ENCODE data around the gene GRK4. TPM values are rescaled to one million over a fixed set of nuclear protein-coding genes. Genes with fewer than 3 reads are reported as not detected.
A peak's percentile ranks its signal among the peaks of the same experiment; 100 is the strongest.

The GRK4 gene
- total and polyA plus RNA-seq, 10 of the 15 experiments (the other 5 are each of a cell fraction or from before 2014, with no cell fraction given), result 1.1 to 4.0 (median 2.5) TPM

GRCh38 chr4:2937146-2937857 lies 26.1 kb upstream of the GRK4 start (continued):
- TF ChIP-seq, protein P1, sequence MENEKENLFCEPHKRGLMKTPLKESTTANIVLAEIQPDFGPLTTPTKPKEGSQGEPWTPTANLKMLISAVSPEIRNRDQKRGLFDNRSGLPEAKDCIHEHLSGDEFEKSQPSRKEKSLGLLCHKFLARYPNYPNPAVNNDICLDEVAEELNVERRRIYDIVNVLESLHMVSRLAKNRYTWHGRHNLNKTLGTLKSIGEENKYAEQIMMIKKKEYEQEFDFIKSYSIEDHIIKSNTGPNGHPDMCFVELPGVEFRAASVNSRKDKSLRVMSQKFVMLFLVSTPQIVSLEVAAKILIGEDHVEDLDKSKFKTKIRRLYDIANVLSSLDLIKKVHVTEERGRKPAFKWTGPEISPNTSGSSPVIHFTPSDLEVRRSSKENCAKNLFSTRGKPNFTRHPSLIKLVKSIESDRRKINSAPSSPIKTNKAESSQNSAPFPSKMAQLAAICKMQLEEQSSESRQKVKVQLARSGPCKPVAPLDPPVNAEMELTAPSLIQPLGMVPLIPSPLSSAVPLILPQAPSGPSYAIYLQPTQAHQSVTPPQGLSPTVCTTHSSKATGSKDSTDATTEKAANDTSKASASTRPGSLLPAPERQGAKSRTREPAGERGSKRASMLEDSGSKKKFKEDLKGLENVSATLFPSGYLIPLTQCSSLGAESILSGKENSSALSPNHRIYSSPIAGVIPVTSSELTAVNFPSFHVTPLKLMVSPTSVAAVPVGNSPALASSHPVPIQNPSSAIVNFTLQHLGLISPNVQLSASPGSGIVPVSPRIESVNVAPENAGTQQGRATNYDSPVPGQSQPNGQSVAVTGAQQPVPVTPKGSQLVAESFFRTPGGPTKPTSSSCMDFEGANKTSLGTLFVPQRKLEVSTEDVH (IDR thresholded peaks at IDR 0.05; ENCODE audit: low read depth, partially characterized antibody), result no peak
- peak; percentile 19 for TF ChIP-seq SMAD1 (IDR thresholded peaks at IDR 0.05; ENCODE audit: low read depth, partially characterized antibody)
- TF ChIP-seq RB1 (IDR thresholded peaks at IDR 0.05; ENCODE audit: borderline replicate concordance), result peak; percentile 24; the same call in 1 of the 2 replicates
- TF ChIP-seq, protein P2, sequence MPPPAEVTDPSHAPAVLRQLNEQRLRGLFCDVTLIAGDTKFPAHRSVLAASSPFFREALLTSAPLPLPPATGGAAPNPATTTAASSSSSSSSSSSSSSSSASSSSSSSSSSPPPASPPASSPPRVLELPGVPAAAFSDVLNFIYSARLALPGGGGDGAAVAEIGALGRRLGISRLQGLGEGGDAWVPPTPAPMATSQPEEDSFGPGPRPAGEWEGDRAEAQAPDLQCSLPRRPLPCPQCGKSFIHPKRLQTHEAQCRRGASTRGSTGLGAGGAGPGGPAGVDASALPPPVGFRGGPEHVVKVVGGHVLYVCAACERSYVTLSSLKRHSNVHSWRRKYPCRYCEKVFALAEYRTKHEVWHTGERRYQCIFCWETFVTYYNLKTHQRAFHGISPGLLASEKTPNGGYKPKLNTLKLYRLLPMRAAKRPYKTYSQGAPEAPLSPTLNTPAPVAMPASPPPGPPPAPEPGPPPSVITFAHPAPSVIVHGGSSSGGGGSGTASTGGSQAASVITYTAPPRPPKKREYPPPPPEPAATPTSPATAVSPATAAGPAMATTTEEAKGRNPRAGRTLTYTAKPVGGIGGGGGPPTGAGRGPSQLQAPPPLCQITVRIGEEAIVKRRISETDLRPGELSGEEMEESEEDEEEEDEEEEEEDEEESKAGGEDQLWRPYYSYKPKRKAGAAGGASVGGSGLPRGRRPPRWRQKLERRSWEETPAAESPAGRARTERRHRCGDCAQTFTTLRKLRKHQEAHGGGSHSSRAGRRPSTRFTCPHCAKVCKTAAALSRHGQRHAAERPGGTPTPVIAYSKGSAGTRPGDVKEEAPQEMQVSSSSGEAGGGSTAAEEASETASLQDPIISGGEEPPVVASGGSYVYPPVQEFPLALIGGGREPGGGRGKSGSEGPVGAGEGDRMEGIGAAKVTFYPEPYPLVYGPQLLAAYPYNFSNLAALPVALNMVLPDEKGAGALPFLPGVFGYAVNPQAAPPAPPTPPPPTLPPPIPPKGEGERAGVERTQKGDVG (CRISPR knock-in tag; IDR thresholded peaks at IDR 0.05), result no peak
- TF ChIP-seq ZNF217 (IDR thresholded peaks at IDR 0.05), result no peak
- TF ChIP-seq STAT3 (IDR thresholded peaks at IDR 0.05; ENCODE audit: low read depth, low read length), result no peak
- TF ChIP-seq ZBTB33 (IDR thresholded peaks at IDR 0.05), result no peak
- TF ChIP-seq BCL3 (IDR thresholded peaks at IDR 0.05; ENCODE audit: borderline replicate concordance, insufficient read depth, low read depth, low read length, poor library complexity, severe bottlenecking), result peak; percentile 88
- 0 out of 3 replicates have a peak, but pooled peaks have one; percentile 44 for TF ChIP-seq POU2F2 (IDR thresholded peaks at IDR 0.05; ENCODE audit: borderline replicate concordance, low read depth, low read length)
- TF ChIP-seq NBN (IDR thresholded peaks at IDR 0.05), result peak; percentile 84; the same call in 1 of the 2 replicates
- TF ChIP-seq SIN3A (IDR thresholded peaks at IDR 0.05; ENCODE audit: low read depth, low read length), result no peak
- TF ChIP-seq MEF2A (IDR thresholded peaks at IDR 0.05; ENCODE audit: insufficient read depth, low read depth, low read length), result 0 out of 2 replicates have a peak, but pooled peaks have one; percentile 4
- no peak for TF ChIP-seq SREBF1 (IDR thresholded peaks at IDR 0.05; ENCODE audit: low read length)
- TF ChIP-seq BCL11A (IDR thresholded peaks at IDR 0.05; ENCODE audit: low read depth, low read length), result peak; percentile 64
- TF ChIP-seq TARDBP (IDR thresholded peaks at IDR 0.05; ENCODE audit: borderline replicate concordance), result peak; percentile 41; the same call in 1 of the 2 replicates
- no peak for TF ChIP-seq NR2C1 (IDR thresholded peaks at IDR 0.05)
- TF ChIP-seq CEBPB (IDR thresholded peaks at IDR 0.05; ENCODE audit: borderline replicate concordance in 1 of 2, low read depth in 2 of 2, low read length in 2 of 2), result no peak
- TF ChIP-seq EP300 (IDR thresholded peaks at IDR 0.05; ENCODE audit: borderline replicate concordance in 1 of 2, control insufficient read depth in 1 of 2, low read depth in 2 of 2, low read length in 2 of 2), result no peak
- TF ChIP-seq KLF5 (IDR thresholded peaks at IDR 0.05; ENCODE audit: partially characterized antibody), result peak; percentile 46
- peak; percentile 12; the same call in 1 of the 2 replicates for TF ChIP-seq FOXK2 (IDR thresholded peaks at IDR 0.05)
- TF ChIP-seq SUZ12 (IDR thresholded peaks at IDR 0.05; ENCODE audit: unreplicated experiment), result no peak
